ENCODE measurements around the gene FAM111B.

DNA sequence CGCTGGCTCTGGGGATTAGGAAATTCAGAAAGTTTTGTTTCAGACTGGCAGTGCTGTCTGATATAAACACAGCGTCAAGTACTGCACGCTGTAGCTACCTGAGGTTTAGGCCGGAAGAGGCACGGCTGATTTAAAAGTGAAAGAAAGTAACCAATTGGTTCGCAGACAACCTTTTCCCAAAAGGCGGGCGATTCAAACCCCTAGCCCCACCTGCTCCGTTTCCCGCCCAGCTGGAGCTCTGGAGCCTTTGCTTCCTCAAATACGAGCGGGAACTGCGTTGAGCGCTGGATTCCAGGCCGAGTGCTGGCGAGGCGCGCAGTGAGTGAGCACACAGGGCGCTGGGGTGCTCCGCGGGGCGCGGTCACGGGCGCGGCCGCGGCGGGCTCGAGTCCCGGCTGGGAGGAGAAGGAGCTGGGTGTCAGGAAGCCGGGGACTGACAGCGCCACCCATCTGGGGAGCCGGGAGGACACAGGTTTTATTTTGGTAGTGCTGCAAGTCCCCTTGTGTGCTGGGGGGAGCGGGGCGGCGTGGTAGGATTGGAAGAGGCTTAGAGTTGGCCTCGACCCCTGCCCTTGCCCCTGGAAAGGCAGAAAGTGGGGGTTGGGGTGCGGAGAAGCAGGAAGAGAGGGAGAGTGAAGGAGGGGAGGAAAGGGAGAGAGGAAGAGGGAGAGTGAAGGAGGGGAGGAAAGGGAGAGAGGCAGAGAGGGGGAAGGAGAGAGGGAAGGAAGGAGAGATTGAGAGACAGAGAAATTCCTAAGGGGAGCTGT lies 37.7 kb downstream of the FAM111B start:
- TF ChIP-seq, protein P1, sequence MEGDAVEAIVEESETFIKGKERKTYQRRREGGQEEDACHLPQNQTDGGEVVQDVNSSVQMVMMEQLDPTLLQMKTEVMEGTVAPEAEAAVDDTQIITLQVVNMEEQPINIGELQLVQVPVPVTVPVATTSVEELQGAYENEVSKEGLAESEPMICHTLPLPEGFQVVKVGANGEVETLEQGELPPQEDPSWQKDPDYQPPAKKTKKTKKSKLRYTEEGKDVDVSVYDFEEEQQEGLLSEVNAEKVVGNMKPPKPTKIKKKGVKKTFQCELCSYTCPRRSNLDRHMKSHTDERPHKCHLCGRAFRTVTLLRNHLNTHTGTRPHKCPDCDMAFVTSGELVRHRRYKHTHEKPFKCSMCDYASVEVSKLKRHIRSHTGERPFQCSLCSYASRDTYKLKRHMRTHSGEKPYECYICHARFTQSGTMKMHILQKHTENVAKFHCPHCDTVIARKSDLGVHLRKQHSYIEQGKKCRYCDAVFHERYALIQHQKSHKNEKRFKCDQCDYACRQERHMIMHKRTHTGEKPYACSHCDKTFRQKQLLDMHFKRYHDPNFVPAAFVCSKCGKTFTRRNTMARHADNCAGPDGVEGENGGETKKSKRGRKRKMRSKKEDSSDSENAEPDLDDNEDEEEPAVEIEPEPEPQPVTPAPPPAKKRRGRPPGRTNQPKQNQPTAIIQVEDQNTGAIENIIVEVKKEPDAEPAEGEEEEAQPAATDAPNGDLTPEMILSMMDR (IDR thresholded peaks at IDR 0.05), result peak; percentile 67
- TF ChIP-seq REST (IDR thresholded peaks at IDR 0.05; ENCODE audit: insufficient read depth in 1 of 2, low read depth in 2 of 2, low read length in 1 of 2), result 0 out of 4 replicates have a peak, but pooled peaks of 1 of the 2 experiments have one; percentile 14
- TF ChIP-seq TCF7L2 (IDR thresholded peaks at IDR 0.05; ENCODE audit: low read depth, low read length), result no peak

Measured in Panc1 (cell line).